Fibroblast of the conjunctiva (primary cell): ENCODE results near the gene CIDEC.
"Not testable (repeated sequence)": the region's sequence is repeated elsewhere in the genome, so short reads cannot be mapped to it uniquely, and the experiment has no call there.

Source experiments
- DNase-seq: peaks from one replicate; pipeline ENCODE4 v3.0.0-alpha.2; 2010; ENCODE audit warnings: low read depth

Gene CIDEC

GRCh38 chr3:9901967-9902366, 21.9 kb upstream of the CIDEC start:
- no peak for DNase-seq

- DNase-seq, result not testable (repeated sequence)
These were observed 20.9 kb upstream of the CIDEC start for GRCh38 chr3:9900965-9901415.

GRCh38 chr3:9899289-9899791, 19.3 kb upstream of the CIDEC start:
- no peak for DNase-seq

- DNase-seq, result no peak
These were observed 18.6 kb upstream of the CIDEC start for GRCh38 chr3:9898467-9899241.

GRCh38 chr3:9897408-9898372, 17.6 kb upstream of the CIDEC start:
- DNase-seq, result no peak

GRCh38 chr3:9896755-9897407, 16.8 kb upstream of the CIDEC start:
- DNase-seq, result not testable (repeated sequence)

- not testable (repeated sequence) for DNase-seq
These were observed 15.7 kb upstream of the CIDEC start for GRCh38 chr3:9895715-9896114.

GRCh38 chr3:9893739-9894138, 13.7 kb upstream of the CIDEC start:
- no peak for DNase-seq

GRCh38 chr3:9891072-9891622, 11.1 kb upstream of the CIDEC start:
- DNase-seq, result no peak

GRCh38 chr3:9890249-9891071, 10.4 kb upstream of the CIDEC start, which contains the start of gene JAGN1:
Gene JAGN1, plus strand, starts transcription at chr3:9890610. Its CDS starts 113 bp downstream, at chr3:9890723.
- DNase-seq, result peak; percentile 77

GRCh38 chr3:9889405-9889804, 9.4 kb upstream of the CIDEC start:
- no peak for DNase-seq

- no peak for DNase-seq
These were observed 8.5 kb upstream of the CIDEC start for GRCh38 chr3:9888540-9888939.

- DNase-seq, result no peak
These were observed 7.4 kb upstream of the CIDEC start for GRCh38 chr3:9887480-9887879.

GRCh38 chr3:9886328-9886727, 6.3 kb upstream of the CIDEC start:
- no peak for DNase-seq

GRCh38 chr3:9884555-9885165, 4.6 kb upstream of the CIDEC start:
- DNase-seq, result peak; percentile 79

GRCh38 chr3:9883706-9884554, 3.9 kb upstream of the CIDEC start:
- DNase-seq, result peak; percentile 53

- no peak for DNase-seq
These were observed 1.4 kb upstream of the CIDEC start for GRCh38 chr3:9881441-9881840.

GRCh38 chr3:9878700-9879099, 1.4 kb downstream of the CIDEC start:
- DNase-seq, result peak; percentile 68

GRCh38 chr3:9876991-9877390, 3.1 kb downstream of the CIDEC start:
- DNase-seq, result no peak
